Chondrocyte (in vitro differentiated cells): ENCODE data around the gene HES6. TPM values are rescaled to one million over a fixed set of nuclear protein-coding genes. Genes with fewer than 3 reads are reported as not detected.

Experiments used
- DNase-seq: peaks from one replicate; pipeline ENCODE4 v3.0.0; 2021; ENCODE audit warnings: mixed read lengths, low spot score
- H3K27ac Mint-ChIP-seq: one replicate; pipeline ENCODE4 v1.8.0; 2021; ENCODE audit warnings: mild to moderate bottlenecking, moderate library complexity, mixed read lengths; ENCODE audit not compliant: unreplicated experiment
- H3K27me3 Mint-ChIP-seq: 2 replicates; pipeline ENCODE4 v1.8.0; 2021; ENCODE audit warnings: low read depth, mixed read lengths
- H3K36me3 Mint-ChIP-seq: 2 replicates; pipeline ENCODE4 v1.8.0; 2021; ENCODE audit warnings: low read depth, mixed read lengths
- H3K4me1 Mint-ChIP-seq: 2 replicates; pipeline ENCODE4 v1.8.0; 2021; ENCODE audit warnings: low read depth, mild to moderate bottlenecking, mixed read lengths
- H3K4me3 Mint-ChIP-seq: one replicate; pipeline ENCODE4 v1.8.0; 2021; ENCODE audit warnings: mild to moderate bottlenecking, moderate library complexity, mixed read lengths; ENCODE audit not compliant: unreplicated experiment
- H3K9me3 Mint-ChIP-seq: 2 replicates; pipeline ENCODE4 v1.8.0; 2021; ENCODE audit warnings: low read depth, mixed read lengths
- CTCF ChIP-seq: fragments of 200-600 bp; sonication (generic); IDR thresholded peaks from 2 replicates; pipeline ENCODE4 v1.5.0; 2021; ENCODE audit warnings: antibody characterized with exemption, mild to moderate bottlenecking, moderate library complexity
- total RNA-seq: library from RNA; stranded (reverse); gene quantifications from 3 replicates; pipeline ENCODE4 v1.2.1, GENCODE V29; 2021

The HES6 gene
- total RNA-seq, 1 donor from 2014 or later, result 16.2 TPM

- peaks cover 20% of the 10 kb centered on the region for H3K4me1 Mint-ChIP-seq
- DNase-seq, result no peak
- peaks cover 5% of the 10 kb centered on the region for H3K36me3 Mint-ChIP-seq
- H3K4me3 Mint-ChIP-seq, result no peak overlapping the region
- TF ChIP-seq CTCF, result no peak
- H3K27ac Mint-ChIP-seq, result no peak overlapping the region
- no peaks in the 10 kb centered on the region for H3K27me3 Mint-ChIP-seq
- no peaks in the 10 kb centered on the region for H3K9me3 Mint-ChIP-seq
Observed at GRCh38 chr2:238228700-238229099, 11.1 kb downstream of the HES6 start.

- no peak for TF ChIP-seq CTCF
- H3K27me3 Mint-ChIP-seq, result no peaks in the 10 kb centered on the region
Observed at GRCh38 chr2:238227587-238228032, 12.2 kb downstream of the HES6 start.

GRCh38 chr2:238226698-238227586, 12.9 kb downstream of the HES6 start:
- Mint-ChIP-seq H3K36me3 (peaks cover 5% of the 10 kb centered on the region), H3K27ac (no peak overlapping the region)

More at GRCh38 chr2:238227587-238228032, 12.2 kb downstream of the HES6 start:
- H3K27ac Mint-ChIP-seq, result no peak overlapping the region
- no peaks in the 10 kb centered on the region for H3K9me3 Mint-ChIP-seq
- peaks cover 5% of the 10 kb centered on the region for H3K36me3 Mint-ChIP-seq
- DNase-seq, result peak; percentile 71
- H3K4me3 Mint-ChIP-seq, result no peak overlapping the region
- peaks cover 20% of the 10 kb centered on the region for H3K4me1 Mint-ChIP-seq

GRCh38 chr2:238225911-238226697, 13.7 kb downstream of the HES6 start:
- Mint-ChIP-seq H3K4me1 (peaks cover 12% of the 10 kb centered on the region), H3K27ac (no peak overlapping the region), H3K9me3 (no peaks in the 10 kb centered on the region), H3K4me3 (no peak overlapping the region), H3K36me3 (peaks cover 5% of the 10 kb centered on the region), H3K27me3 (no peaks in the 10 kb centered on the region)
- DNase-seq, result no peak
- TF ChIP-seq CTCF, result no peak

More at GRCh38 chr2:238226698-238227586, 12.9 kb downstream of the HES6 start:
- Mint-ChIP-seq H3K4me1 (peaks cover 19% of the 10 kb centered on the region), H3K9me3 (no peaks in the 10 kb centered on the region), H3K27me3 (no peaks in the 10 kb centered on the region), H3K4me3 (no peak overlapping the region)
- TF ChIP-seq CTCF, result no peak
- DNase-seq, result no peak

GRCh38 chr2:238225121-238225520, 14.7 kb downstream of the HES6 start:
- H3K27ac Mint-ChIP-seq, result no peak overlapping the region
- no peak for DNase-seq
- no peaks in the 10 kb centered on the region for H3K9me3 Mint-ChIP-seq
- H3K27me3 Mint-ChIP-seq, result no peaks in the 10 kb centered on the region
- peaks cover 3% of the 10 kb centered on the region for H3K4me1 Mint-ChIP-seq
- peaks cover 5% of the 10 kb centered on the region for H3K36me3 Mint-ChIP-seq
- TF ChIP-seq CTCF, result no peak
- H3K4me3 Mint-ChIP-seq, result no peak overlapping the region
